Uterus (tissue), 4 donors: ENCODE results near the gene MS4A10. TPM values are rescaled to one million over a fixed set of nuclear protein-coding genes. Genes with fewer than 3 reads are reported as not detected.
"Not testable (repeated sequence)": the region's sequence is repeated elsewhere in the genome, so short reads cannot be mapped to it uniquely, and the experiment has no call there.

Experiments used
- DNase-seq, 2 donors: peaks; one replicate each; pipeline ENCODE4 v3.0.0-alpha.2; 2019 to 2020
- H3K27ac ChIP-seq, 2 donors: fragments of 200-600 bp; sonication (generic); 1 replicate in 1 of 2; 2 replicates in 1 of 2; pipeline ENCODE4 v1.5.1; 2016 to 2018
- H3K27me3 ChIP-seq, 2 donors: fragments of 200-600 bp; sonication (generic); one replicate each; pipeline ENCODE4 v1.5.1; 2018 to 2019; ENCODE audit warnings: control low read depth in 1 of 2
- H3K36me3 ChIP-seq, 2 donors: fragments of 200-600 bp; sonication (generic); one replicate each; pipeline ENCODE4 v1.5.1; 2019; ENCODE audit warnings: control low read depth in 1 of 2
- H3K4me1 ChIP-seq, 2 donors: fragments of 200-600 bp; sonication (generic); one replicate each; pipeline ENCODE4 v1.5.1; 2018 to 2019; ENCODE audit warnings: control low read depth in 1 of 2
- H3K4me3 ChIP-seq, 2 donors: fragments of 200-600 bp; sonication (generic); 1 replicate in 1 of 2; 2 replicates in 1 of 2; pipeline ENCODE4 v1.5.1; 2018 to 2019; ENCODE audit warnings: mild to moderate bottlenecking in 1 of 2
- H3K9me3 ChIP-seq, 2 donors: fragments of 200-600 bp; sonication (generic); one replicate each; pipeline ENCODE4 v1.5.1; 2019; ENCODE audit warnings: control low read depth in 1 of 2
- POLR2A ChIP-seq, 2 donors: fragments of 450-650 bp; IDR thresholded peaks; one replicate each; pipeline ENCODE4 v1.6.1; 2016; ENCODE audit warnings: antibody characterized with exemption in 2 of 2, mild to moderate bottlenecking in 1 of 2, moderate library complexity in 1 of 2
- intact Hi-C: fragments of 100-400 bp; cut with DNase I; formaldehyde crosslinking; loops from one replicate; pipeline ENCODE4 v1.15.1; 2023; ENCODE audit warnings: low total_unique reads
- total RNA-seq, 4 donors: library from RNA; depleted of rRNA in 3 of 4; stranded (reverse); fragments of >200 nt in 3 of 4; gene quantifications; one replicate each; pipeline versions ENCODE4 v1.1.0 to v1.2.4, GENCODE V29; 2014 to 2023
- TF ChIP-seq, protein P1 (sequence below), 4 experiments: fragments of 200-600 bp in 2 of 4; fragments of 450-650 bp in 2 of 4; sonication (generic) in 2 of 4; IDR thresholded peaks; one replicate each; pipeline ENCODE4 v1.5.1; 2016 to 2019; ENCODE audit warnings: antibody characterized with exemption in 4 of 4, mild to moderate bottlenecking in 2 of 4, moderate library complexity in 1 of 4
- donor health status: DM: yes; HTN: yes; CAD: no.

The MS4A10 gene
- total RNA-seq, 4 donors from 2014 or later: not detected

DNA sequence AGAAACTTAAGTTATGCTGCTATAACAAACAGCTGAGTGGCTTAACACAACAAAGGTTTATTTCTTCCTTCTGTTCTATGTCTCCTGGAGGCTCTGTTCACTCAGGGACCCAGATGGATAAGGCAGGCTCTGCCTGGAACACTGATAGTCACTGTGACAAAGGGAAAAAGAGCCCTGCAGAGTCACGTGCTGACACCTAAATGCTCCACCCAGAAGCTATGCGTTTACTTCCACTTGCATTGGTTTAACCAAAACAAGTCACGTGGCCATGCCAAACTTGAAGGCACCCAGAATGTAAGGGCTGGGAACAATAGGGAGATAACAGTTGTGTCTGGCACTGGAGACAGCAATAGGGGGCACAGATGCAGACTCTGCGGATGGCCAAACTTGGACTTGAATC, 31.8 kb upstream of the MS4A10 start:
- Histone ChIP-seq H3K4me1 (no peaks in the 10 kb centered on the region), H3K27me3 (no peaks in the 10 kb centered on the region), H3K4me3 (no peak overlapping the region), H3K9me3 (no peaks in the 10 kb centered on the region), H3K27ac (no peak overlapping the region), H3K36me3 (no peaks in the 10 kb centered on the region)
- intact Hi-C loops: no loop called here
- no peak for TF ChIP-seq POLR2A (IDR thresholded peaks at IDR 0.05)
- TF ChIP-seq, protein P1, sequence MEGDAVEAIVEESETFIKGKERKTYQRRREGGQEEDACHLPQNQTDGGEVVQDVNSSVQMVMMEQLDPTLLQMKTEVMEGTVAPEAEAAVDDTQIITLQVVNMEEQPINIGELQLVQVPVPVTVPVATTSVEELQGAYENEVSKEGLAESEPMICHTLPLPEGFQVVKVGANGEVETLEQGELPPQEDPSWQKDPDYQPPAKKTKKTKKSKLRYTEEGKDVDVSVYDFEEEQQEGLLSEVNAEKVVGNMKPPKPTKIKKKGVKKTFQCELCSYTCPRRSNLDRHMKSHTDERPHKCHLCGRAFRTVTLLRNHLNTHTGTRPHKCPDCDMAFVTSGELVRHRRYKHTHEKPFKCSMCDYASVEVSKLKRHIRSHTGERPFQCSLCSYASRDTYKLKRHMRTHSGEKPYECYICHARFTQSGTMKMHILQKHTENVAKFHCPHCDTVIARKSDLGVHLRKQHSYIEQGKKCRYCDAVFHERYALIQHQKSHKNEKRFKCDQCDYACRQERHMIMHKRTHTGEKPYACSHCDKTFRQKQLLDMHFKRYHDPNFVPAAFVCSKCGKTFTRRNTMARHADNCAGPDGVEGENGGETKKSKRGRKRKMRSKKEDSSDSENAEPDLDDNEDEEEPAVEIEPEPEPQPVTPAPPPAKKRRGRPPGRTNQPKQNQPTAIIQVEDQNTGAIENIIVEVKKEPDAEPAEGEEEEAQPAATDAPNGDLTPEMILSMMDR (IDR thresholded peaks at IDR 0.05): no peak
- DNase-seq: no peak

DNA sequence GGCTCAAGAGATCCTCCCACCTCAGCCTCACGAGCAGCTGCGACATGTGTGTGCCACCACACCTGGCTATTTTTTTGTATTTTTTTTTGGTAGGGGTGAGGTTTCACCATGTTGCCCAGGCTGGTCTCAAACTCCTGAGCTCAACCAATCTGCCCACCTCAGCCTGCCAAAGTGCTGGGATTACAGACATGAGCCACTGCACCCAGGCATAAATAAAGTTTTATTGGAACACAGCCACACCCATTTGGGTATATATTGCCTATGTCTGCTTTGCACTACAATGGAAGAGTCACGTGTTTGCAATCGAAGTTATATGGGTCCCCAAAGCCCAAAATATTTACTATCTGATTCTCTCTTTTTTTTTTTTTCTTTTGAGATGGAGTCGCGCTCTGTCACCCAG, 30.2 kb upstream of the MS4A10 start:
- DNase-seq: no peak
- no peaks in the 10 kb centered on the region for H3K4me1 ChIP-seq
- no peak for TF ChIP-seq POLR2A (IDR thresholded peaks at IDR 0.05)
- TF ChIP-seq, protein P1 (IDR thresholded peaks at IDR 0.05): no peak
- no peaks in the 10 kb centered on the region for H3K27me3 ChIP-seq
- H3K27ac ChIP-seq: no peak overlapping the region
- no peaks in the 10 kb centered on the region for H3K9me3 ChIP-seq
- intact Hi-C loops: no loop called here
- no peaks in the 10 kb centered on the region for H3K36me3 ChIP-seq
- no peak overlapping the region for H3K4me3 ChIP-seq

DNA sequence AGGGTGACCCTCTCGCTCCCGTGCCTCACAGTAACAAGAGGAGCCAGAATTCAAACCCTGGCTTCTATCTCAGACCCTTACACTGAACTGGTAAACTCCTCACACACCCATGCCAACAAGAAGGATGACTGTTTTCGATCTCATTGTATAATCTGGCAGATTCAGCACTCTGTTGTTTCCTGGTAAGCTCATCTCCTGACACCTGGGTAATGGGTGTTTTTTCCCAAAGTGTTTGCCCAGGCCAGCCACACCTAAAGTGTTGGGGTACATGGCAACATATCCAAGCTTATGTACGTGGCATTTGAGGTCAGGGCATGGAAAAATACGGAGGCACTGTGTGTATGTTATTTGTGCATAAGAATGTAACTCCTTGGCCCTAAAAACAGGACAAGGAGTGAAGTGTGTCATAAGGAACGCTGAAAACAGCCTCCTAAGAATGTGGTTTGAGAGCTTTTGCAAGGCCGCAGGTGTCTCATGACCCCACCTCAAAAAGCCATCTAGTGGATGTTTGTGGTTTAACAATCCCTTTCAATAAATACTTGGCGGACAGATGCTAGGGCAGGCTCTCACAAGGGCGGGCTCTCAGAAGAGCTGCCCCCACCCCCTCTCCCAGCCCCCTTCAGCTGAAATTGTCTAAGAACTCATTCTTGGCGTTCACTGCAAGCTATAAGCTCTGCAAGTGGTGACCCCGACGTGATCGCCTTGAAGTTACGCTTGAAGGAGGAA, 28.7 kb upstream of the MS4A10 start, which contains the start of gene MS4A15:
Gene MS4A15, plus strand, starts transcription at position 561 of the 726 bp plus-strand sequence. CDS start 6,867 bp downstream, outside the sequence.
- Histone ChIP-seq H3K27me3 (no peaks in the 10 kb centered on the region), H3K27ac (no peak within 1 kb of the TSS), H3K9me3 (no peaks in the 10 kb centered on the region), H3K4me1 (no peaks in the 10 kb centered on the region), H3K4me3 (no peak within 1 kb of the TSS), H3K36me3 (no peaks in the 10 kb centered on the region)
- TF ChIP-seq, protein P1 (IDR thresholded peaks at IDR 0.05): no peak
- no peak for TF ChIP-seq POLR2A (IDR thresholded peaks at IDR 0.05)
- intact Hi-C loops: no loop called here
- DNase-seq: no peak

DNA sequence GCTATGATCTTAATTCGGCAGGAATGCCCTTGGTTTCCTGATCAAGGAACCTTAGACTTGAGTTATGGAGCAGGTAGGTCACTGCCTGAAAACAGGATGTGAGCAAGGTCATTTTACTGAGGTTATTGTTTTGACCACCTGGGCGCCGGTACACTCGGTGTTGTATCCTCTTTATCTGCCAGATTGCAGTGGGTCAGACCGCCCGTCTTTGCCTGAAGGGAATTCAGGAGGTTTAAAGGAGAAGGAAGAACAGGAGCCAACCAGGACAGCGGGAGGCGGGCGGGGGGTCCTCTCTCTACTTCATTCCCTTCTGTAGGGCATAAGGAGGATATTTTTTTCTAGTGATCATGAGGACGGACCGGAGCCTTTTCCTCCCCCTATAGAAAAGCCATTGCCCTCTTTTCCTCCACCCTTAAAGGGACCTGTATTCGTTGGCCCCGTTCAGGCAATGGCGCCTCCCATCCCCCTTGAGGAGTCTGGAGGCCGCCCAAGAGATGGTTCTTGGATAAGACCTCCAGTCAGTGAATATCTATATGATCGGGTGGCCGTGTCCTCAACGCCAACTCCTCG, 27.8 kb upstream of the MS4A10 start:
- TF ChIP-seq POLR2A (IDR thresholded peaks at IDR 0.05): no peak
- TF ChIP-seq, protein P1 (IDR thresholded peaks at IDR 0.05): no peak
- H3K4me1 ChIP-seq: no peaks in the 10 kb centered on the region
- H3K27ac ChIP-seq: no peak overlapping the region
- no peaks in the 10 kb centered on the region for H3K9me3 ChIP-seq
- H3K27me3 ChIP-seq: no peaks in the 10 kb centered on the region
- no peak overlapping the region for H3K4me3 ChIP-seq
- intact Hi-C loops: no loop called here
- DNase-seq: no peak
- no peaks in the 10 kb centered on the region for H3K36me3 ChIP-seq

DNA sequence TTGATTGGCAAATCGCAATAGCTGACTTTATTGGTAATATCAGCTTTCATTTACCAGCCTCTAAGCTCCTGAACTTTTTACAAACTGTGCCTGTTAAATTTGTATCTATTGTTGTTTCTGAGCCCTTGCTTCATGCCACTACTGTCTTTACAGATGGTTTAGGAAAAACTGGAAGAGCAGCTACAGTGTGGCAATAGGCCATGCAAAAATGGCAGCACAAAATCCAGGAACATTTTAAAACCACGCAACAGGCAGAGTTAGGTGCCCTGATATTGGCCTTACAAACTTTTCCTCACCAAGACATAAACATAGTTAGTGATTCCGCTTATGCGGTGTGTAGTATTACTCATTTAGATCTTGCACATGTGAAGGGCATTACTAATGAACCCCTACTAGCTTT, 26.5 kb upstream of the MS4A10 start:
- H3K9me3 ChIP-seq, H3K36me3 ChIP-seq, H3K27ac ChIP-seq, H3K4me1 ChIP-seq, intact Hi-C loops, H3K4me3 ChIP-seq, DNase-seq, H3K27me3 ChIP-seq: not testable (repeated sequence)

DNA sequence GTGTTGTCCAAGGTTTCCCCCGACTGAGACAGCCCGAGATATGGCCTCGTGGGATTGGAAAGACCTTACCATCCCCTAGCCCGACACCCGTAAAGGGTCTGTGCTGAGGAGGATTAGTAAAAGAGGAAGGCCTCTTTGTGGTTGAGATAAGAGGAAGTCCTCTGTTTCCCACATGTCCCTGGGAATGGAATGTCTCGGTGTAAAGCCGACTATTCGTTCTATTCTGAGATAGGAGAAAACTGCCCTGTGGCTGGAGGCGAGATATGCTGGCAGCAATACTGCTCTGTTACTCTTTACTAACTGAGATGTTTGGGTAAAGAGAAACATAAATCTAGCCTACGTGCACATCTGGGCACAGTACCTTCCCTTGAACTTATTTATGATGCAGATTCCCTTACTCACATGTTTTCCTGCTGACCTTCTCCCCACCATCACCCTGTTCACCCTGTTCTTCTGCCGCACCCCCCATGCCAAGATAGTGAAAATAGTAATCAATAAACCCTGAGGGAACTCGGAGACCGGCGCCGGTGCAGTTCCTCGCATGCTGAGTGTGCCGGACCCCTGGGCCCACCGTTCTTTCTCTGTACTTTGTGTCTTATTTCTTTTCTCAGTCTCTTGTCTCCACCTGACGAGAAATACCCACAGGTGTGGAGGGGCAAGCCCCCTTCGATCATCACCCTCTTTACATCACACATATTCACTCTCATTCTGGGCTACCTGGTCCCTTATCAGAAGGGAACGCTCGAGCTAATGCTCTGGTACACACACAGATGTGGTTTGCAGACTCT, 25.5 kb upstream of the MS4A10 start:
- H3K9me3 ChIP-seq, H3K4me1 ChIP-seq, H3K27me3 ChIP-seq, intact Hi-C loops, H3K4me3 ChIP-seq, DNase-seq, H3K36me3 ChIP-seq, H3K27ac ChIP-seq: not testable (repeated sequence)
